SU-DHL-6 (cell line): ENCODE measurements around the gene POP4.
"Not testable (repeated sequence)": the region's sequence is repeated elsewhere in the genome, so short reads cannot be mapped to it uniquely, and the experiment has no call there.

Source experiments
- H2AFZ ChIP-seq: fragments of 200-600 bp; sonication (generic); 2 replicates; pipeline ENCODE4 v1.6.1; 2014; ENCODE audit warnings: low read depth, mild to moderate bottlenecking, moderate library complexity, mixed read lengths, antibody characterized with exemption, low read length; ENCODE audit not compliant: severe bottlenecking
- H3F3A ChIP-seq: fragments of 200-600 bp; shearing (Covaris generic); 2 replicates; pipeline ENCODE4 v1.6.0; 2016; ENCODE audit warnings: antibody characterized with exemption, mild to moderate bottlenecking; ENCODE audit not compliant: insufficient read depth
- H3K27ac ChIP-seq: fragments of 200-600 bp; sonication (generic); 2 replicates; pipeline ENCODE4 v1.5.1; 2016; ENCODE audit warnings: low read depth, mild to moderate bottlenecking, low read length, moderate library complexity, mixed read lengths
- H3K27me3 ChIP-seq: fragments of 200-600 bp; sonication (generic), shearing (Covaris generic); 2 replicates; pipeline ENCODE4 v1.6.0; 2014; ENCODE audit warnings: mild to moderate bottlenecking, low read length
- H3K36me3 ChIP-seq: fragments of 200-600 bp; sonication (generic); 2 replicates; pipeline ENCODE4 v1.6.1; 2014; ENCODE audit warnings: mild to moderate bottlenecking, low read length, mixed read lengths
- H3K4me2 ChIP-seq: fragments of 300-600, 200-600 bp; shearing (Covaris generic), sonication (generic); 2 replicates; pipeline ENCODE4 v1.6.0; 2014; ENCODE audit warnings: low read length, low read depth, mild to moderate bottlenecking; ENCODE audit not compliant: poor library complexity, severe bottlenecking
- H3K4me3 ChIP-seq: fragments of 200-600 bp; sonication (generic); 2 replicates; pipeline ENCODE4 v1.5.1; 2014; ENCODE audit warnings: antibody characterized with exemption, low read length, mild to moderate bottlenecking, mixed read lengths; ENCODE audit not compliant: insufficient read depth, poor library complexity, severe bottlenecking
- H3K79me2 ChIP-seq: fragments of 200-600 bp; sonication (generic); 2 replicates; pipeline ENCODE4 v1.6.1; 2014; ENCODE audit warnings: mild to moderate bottlenecking, low read length, moderate library complexity; ENCODE audit not compliant: insufficient read depth
- H3K9ac ChIP-seq: fragments of 200-600 bp; sonication (generic); 2 replicates; pipeline ENCODE4 v1.7.0; 2014; ENCODE audit warnings: mild to moderate bottlenecking, low read length
- H3K9me2 ChIP-seq: fragments of 200-600 bp; sonication (generic); replicated peaks from 2 replicates; pipeline ENCODE4 v1.6.1; 2014; ENCODE audit warnings: low read length; ENCODE audit not compliant: insufficient read depth
- H3K9me3 ChIP-seq: fragments of 200-600 bp; sonication (generic); 2 replicates; pipeline ENCODE4 v1.6.1; 2014; ENCODE audit warnings: low read length, mixed read lengths; ENCODE audit not compliant: insufficient read depth
- H4K20me1 ChIP-seq: fragments of 200-600 bp; sonication (generic); 2 replicates; pipeline ENCODE4 v1.6.1; 2014; ENCODE audit warnings: low read depth, mild to moderate bottlenecking, antibody characterized with exemption, low read length, moderate library complexity, mixed read lengths
- CTCF ChIP-seq: fragments of 200-600 bp; sonication (generic); IDR thresholded peaks from one replicate; pipeline ENCODE4 v1.5.1; 2017; ENCODE audit warnings: antibody characterized with exemption, mild to moderate bottlenecking, low read length, moderate library complexity; ENCODE audit not compliant: insufficient read depth, poor library complexity, severe bottlenecking
- EZH2phosphoT487 ChIP-seq: fragments of 200-600 bp; sonication (generic), shearing (Covaris generic); conservative IDR thresholded peaks from 2 replicates; pipeline ENCODE4 v1.6.1; 2018; ENCODE audit warnings: mild to moderate bottlenecking, antibody characterized with exemption, low read length, moderate library complexity, mixed read lengths

Gene POP4

GRCh38 chr19:29605653-29606419 lies at the start of gene POP4:
POP4 (plus strand) TSS chr19:29606283; CDS start chr19:29606319, 36 bp downstream.
- peak within 1 kb of the TSS; percentile 72 for H3K9ac ChIP-seq

GRCh38 chr19:29559110-29559509 lies 47.0 kb upstream of the POP4 start:
- H3K9me2 ChIP-seq, H3K9ac ChIP-seq, H3F3A ChIP-seq, H3K9me3 ChIP-seq, H2AFZ ChIP-seq, H3K4me3 ChIP-seq, H3K27me3 ChIP-seq, H3K36me3 ChIP-seq, H3K4me2 ChIP-seq, H3K27ac ChIP-seq, H4K20me1 ChIP-seq, H3K79me2 ChIP-seq: not testable (repeated sequence)

More at GRCh38 chr19:29605653-29606419, at the start of gene POP4:
- TF ChIP-seq CTCF (no peak), EZH2phosphoT487 (no peak)
- Histone ChIP-seq H3K9me3 (no peaks in the 10 kb centered on the region), H3K36me3 (0 out of 2 replicates have a peak, but pooled peaks cover 3% of the 10 kb centered on the region), H3K4me3 (peak within 1 kb of the TSS; percentile 96), H2AFZ (peak within 1 kb of the TSS; percentile 70), H3K27me3 (no peaks in the 10 kb centered on the region), H3K4me2 (peak within 1 kb of the TSS; percentile 95), H3K79me2 (peaks cover 10% of the 10 kb centered on the region), H3K9me2 (no peaks in the 10 kb centered on the region), H3K27ac (peak within 1 kb of the TSS; percentile 53), H3F3A (0 out of 2 replicates have a peak, but pooled peaks cover 3% of the 10 kb centered on the region), H4K20me1 (no peaks in the 10 kb centered on the region)

GRCh38 chr19:29559743-29560142 lies 46.3 kb upstream of the POP4 start:
- Histone ChIP-seq H3K9ac (no peak overlapping the region), H3K79me2 (no peaks in the 10 kb centered on the region), H3F3A (no peaks in the 10 kb centered on the region), H3K9me3 (no peaks in the 10 kb centered on the region), H3K4me3 (no peak overlapping the region), H3K4me2 (no peak overlapping the region), H3K9me2 (no peaks in the 10 kb centered on the region), H4K20me1 (no peaks in the 10 kb centered on the region), H3K36me3 (no peaks in the 10 kb centered on the region), H3K27me3 (no peaks in the 10 kb centered on the region), H2AFZ (no peak overlapping the region), H3K27ac (no peak overlapping the region)
- TF ChIP-seq CTCF = no peak

- H2AFZ ChIP-seq = no peak overlapping the region
- no peaks in the 10 kb centered on the region for H4K20me1 ChIP-seq
- TF ChIP-seq EZH2phosphoT487 (no peak), CTCF (no peak)
- H3K27me3 ChIP-seq = no peaks in the 10 kb centered on the region
- no peak overlapping the region for H3K9ac ChIP-seq
- H3K9me3 ChIP-seq = no peaks in the 10 kb centered on the region
- no peaks in the 10 kb centered on the region for H3K9me2 ChIP-seq
- no peaks in the 10 kb centered on the region for H3K36me3 ChIP-seq
- no peak overlapping the region for H3K4me3 ChIP-seq
- H3K4me2 ChIP-seq = no peak overlapping the region
- H3K27ac ChIP-seq = no peak overlapping the region
- no peaks in the 10 kb centered on the region for H3F3A ChIP-seq
- no peaks in the 10 kb centered on the region for H3K79me2 ChIP-seq
Measured at GRCh38 chr19:29560313-29561075, 45.6 kb upstream of the POP4 start.
